DND-41 (cell line): Measurements from ENCODE around the gene KHDRBS2.

Experiments
- CTCF ChIP-seq: IDR thresholded peaks from 2 replicates; pipeline ENCODE4 v1.5.1; 2012; ENCODE audit warnings: borderline replicate concordance, low read length, moderate library complexity, mild to moderate bottlenecking; ENCODE audit not compliant: poor library complexity, severe bottlenecking; ENCODE audit errors: extremely low read depth
- EZH2 ChIP-seq: IDR thresholded peaks from 3 replicates; pipeline ENCODE4 v1.6.1; 2012; ENCODE audit warnings: borderline replicate concordance, low read depth, mild to moderate bottlenecking, moderate library complexity, low read length, inconsistent platforms; ENCODE audit not compliant: severe bottlenecking

DNA sequence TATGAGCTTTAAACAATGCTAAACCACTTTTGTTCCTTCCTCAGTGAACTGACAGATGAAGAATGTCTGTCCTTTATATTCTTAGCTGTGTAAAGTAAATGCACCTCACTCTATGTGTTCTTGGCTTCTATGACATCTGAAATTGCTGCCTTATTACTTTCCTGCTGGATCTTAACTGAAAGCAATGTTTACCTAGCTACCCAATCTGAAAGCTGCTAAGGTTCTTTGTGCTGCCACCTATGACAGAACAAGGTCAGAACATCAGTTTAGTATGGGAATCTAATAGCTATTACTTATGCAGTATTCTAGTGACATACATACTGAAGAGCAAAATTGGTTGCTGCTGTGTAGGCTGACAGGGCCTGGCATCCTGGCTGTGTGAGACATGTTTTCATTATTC is 444.1 kb downstream of the KHDRBS2 start:
- TF ChIP-seq CTCF (no peak), EZH2 (no peak)
